ENCODE measurements around the gene PARD3. TPM values are rescaled to one million over a fixed set of nuclear protein-coding genes. Genes with fewer than 3 reads are reported as not detected.

Gene PARD3
- total and polyA plus RNA-seq, 2 experiments from 2014 or later: 47.2 to 59.7 TPM

GRCh38 chr10:34612446-34612845, 202.7 kb downstream of the PARD3 start:
- Histone ChIP-seq H3K4me2 (no peak overlapping the region), H3K9me2 (replicated peaks; ENCODE audit: insufficient read depth) (no peaks in the 10 kb centered on the region), H3K27me3 (no peaks in the 10 kb centered on the region), H3K27ac (no peak overlapping the region), H4K20me1 (ENCODE audit: insufficient read depth, poor library complexity, severe bottlenecking) (peaks cover 9% of the 10 kb centered on the region), H3K36me3 (replicated peaks; ENCODE audit: insufficient read depth, low read depth) (no peaks in the 10 kb centered on the region), H3K4me1 (ENCODE audit: insufficient read depth) (no peaks in the 10 kb centered on the region), H3K9me3 (ENCODE audit: low read depth) (no peaks in the 10 kb centered on the region), H3K4me3 (no peak overlapping the region), H2AFZ (no peak overlapping the region), H3K79me2 (peaks cover 81% of the 10 kb centered on the region)
- DNase-seq (ENCODE audit: low spot score): no peak
- TF ChIP-seq EZH2 (IDR thresholded peaks at IDR 0.05; ENCODE audit: borderline replicate concordance) (no peak), CTCF (IDR thresholded peaks at IDR 0.05; ENCODE audit: poor library complexity) (no peak), EZH2phosphoT487 (IDR thresholded peaks at IDR 0.05; ENCODE audit: low read depth, severe bottlenecking, unreplicated experiment) (no peak)
- WGBS (ENCODE audit: low lambda C conversion rate, missing lambda C conversion rate): 95% methylated on average over 3 of the region's 3 CpGs

- WGBS (ENCODE audit: low lambda C conversion rate, missing lambda C conversion rate): 92% methylated on average over 9 of the region's 9 CpGs
- Histone ChIP-seq H3K36me3 (replicated peaks; ENCODE audit: insufficient read depth, low read depth) (no peaks in the 10 kb centered on the region), H3K27ac (no peak overlapping the region), H4K20me1 (ENCODE audit: insufficient read depth, poor library complexity, severe bottlenecking) (peaks cover 11% of the 10 kb centered on the region), H3K9me2 (replicated peaks; ENCODE audit: insufficient read depth) (no peaks in the 10 kb centered on the region), H3K27me3 (no peaks in the 10 kb centered on the region), H3K4me1 (ENCODE audit: insufficient read depth) (no peaks in the 10 kb centered on the region), H3K4me2 (no peak overlapping the region), H2AFZ (no peak overlapping the region), H3K4me3 (no peak overlapping the region), H3K9me3 (ENCODE audit: low read depth) (no peaks in the 10 kb centered on the region), H3K79me2 (peaks cover 56% of the 10 kb centered on the region)
- DNase-seq (ENCODE audit: low spot score): no peak
- no peak for TF ChIP-seq EZH2 (IDR thresholded peaks at IDR 0.05; ENCODE audit: borderline replicate concordance)
- TF ChIP-seq EZH2phosphoT487 (IDR thresholded peaks at IDR 0.05; ENCODE audit: low read depth, severe bottlenecking, unreplicated experiment): no peak
- no peak for TF ChIP-seq CTCF (IDR thresholded peaks at IDR 0.05; ENCODE audit: poor library complexity)
Observed at GRCh38 chr10:34609287-34609940, 205.7 kb downstream of the PARD3 start.

- H2AFZ ChIP-seq: no peak overlapping the region
- H3K27ac ChIP-seq: no peak overlapping the region
- no peak overlapping the region for H3K4me2 ChIP-seq
- H3K4me1 ChIP-seq (ENCODE audit: insufficient read depth): no peaks in the 10 kb centered on the region
- TF ChIP-seq CTCF (IDR thresholded peaks at IDR 0.05; ENCODE audit: poor library complexity) (no peak), EZH2phosphoT487 (IDR thresholded peaks at IDR 0.05; ENCODE audit: low read depth, severe bottlenecking, unreplicated experiment) (no peak), EZH2 (IDR thresholded peaks at IDR 0.05; ENCODE audit: borderline replicate concordance) (no peak)
- no peak for DNase-seq (ENCODE audit: low spot score)
- no peaks in the 10 kb centered on the region for H3K36me3 ChIP-seq (replicated peaks; ENCODE audit: insufficient read depth, low read depth)
- 65% methylated on average over 3 of the region's 3 CpGs for WGBS (ENCODE audit: low lambda C conversion rate, missing lambda C conversion rate)
- H3K27me3 ChIP-seq: no peaks in the 10 kb centered on the region
- no peaks in the 10 kb centered on the region for H3K9me3 ChIP-seq (ENCODE audit: low read depth)
- H3K9me2 ChIP-seq (replicated peaks; ENCODE audit: insufficient read depth): no peaks in the 10 kb centered on the region
- H4K20me1 ChIP-seq (ENCODE audit: insufficient read depth, poor library complexity, severe bottlenecking): peaks cover 6% of the 10 kb centered on the region
- no peak overlapping the region for H3K4me3 ChIP-seq
- H3K79me2 ChIP-seq: peaks cover 52% of the 10 kb centered on the region
Observed at GRCh38 chr10:34607894-34608293, 207.2 kb downstream of the PARD3 start.
